ENCODE results near the gene EMX2.

DNA sequence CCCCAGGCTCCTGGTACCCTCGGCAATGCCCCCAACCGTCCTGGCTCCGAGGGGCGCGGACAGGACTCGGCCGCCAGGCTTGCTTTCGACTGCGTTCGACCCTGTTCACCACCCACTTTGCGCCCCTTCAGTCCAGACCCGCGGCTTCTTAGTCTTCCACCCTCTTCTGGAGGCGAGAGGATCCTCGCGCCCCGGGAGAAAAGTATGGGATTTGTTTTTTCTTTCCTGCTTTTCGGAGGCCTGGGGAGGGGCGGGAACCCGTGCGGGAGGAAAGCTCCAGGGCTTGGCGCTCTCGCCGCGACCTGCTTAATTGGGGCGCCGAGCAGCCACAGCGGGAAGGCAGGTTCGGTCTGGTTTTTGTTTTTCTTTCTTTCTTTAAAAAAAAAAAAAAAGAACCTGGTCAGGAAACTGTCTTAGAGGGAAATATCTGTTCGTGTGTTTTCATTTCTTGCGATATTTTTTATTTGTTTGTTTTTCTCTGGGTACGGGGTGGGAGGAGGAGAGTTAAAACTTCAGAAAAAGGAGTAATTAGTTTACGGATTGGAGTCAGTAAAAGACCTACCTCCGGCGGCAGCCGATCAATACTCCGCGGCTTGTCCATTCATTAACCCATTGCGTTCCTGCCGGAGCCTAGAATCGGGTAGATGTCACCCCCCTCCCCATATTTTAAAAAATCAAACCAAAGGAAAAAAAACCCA, 1.6 kb downstream of the EMX2 start:
- TF ChIP-seq, protein P1, sequence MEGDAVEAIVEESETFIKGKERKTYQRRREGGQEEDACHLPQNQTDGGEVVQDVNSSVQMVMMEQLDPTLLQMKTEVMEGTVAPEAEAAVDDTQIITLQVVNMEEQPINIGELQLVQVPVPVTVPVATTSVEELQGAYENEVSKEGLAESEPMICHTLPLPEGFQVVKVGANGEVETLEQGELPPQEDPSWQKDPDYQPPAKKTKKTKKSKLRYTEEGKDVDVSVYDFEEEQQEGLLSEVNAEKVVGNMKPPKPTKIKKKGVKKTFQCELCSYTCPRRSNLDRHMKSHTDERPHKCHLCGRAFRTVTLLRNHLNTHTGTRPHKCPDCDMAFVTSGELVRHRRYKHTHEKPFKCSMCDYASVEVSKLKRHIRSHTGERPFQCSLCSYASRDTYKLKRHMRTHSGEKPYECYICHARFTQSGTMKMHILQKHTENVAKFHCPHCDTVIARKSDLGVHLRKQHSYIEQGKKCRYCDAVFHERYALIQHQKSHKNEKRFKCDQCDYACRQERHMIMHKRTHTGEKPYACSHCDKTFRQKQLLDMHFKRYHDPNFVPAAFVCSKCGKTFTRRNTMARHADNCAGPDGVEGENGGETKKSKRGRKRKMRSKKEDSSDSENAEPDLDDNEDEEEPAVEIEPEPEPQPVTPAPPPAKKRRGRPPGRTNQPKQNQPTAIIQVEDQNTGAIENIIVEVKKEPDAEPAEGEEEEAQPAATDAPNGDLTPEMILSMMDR (IDR thresholded peaks at IDR 0.05) = peak; percentile 12
- TF ChIP-seq EZH2 (IDR thresholded peaks at IDR 0.05) (no peak), EZH2phosphoT487 (IDR thresholded peaks at IDR 0.05) (no peak)

Data from neural progenitor cell (in vitro differentiated cells).